GM12873 (cell line): Measurements from ENCODE around the gene B3GALT6.

Experiments
- TF ChIP-seq, protein P1 (sequence below): IDR thresholded peaks from 2 replicates; pipeline ENCODE4 v1.5.1; 2012; ENCODE audit warnings: low read depth, mild to moderate bottlenecking, moderate library complexity, low read length, control low read depth; ENCODE audit not compliant: insufficient read depth; ENCODE audit errors: missing control alignments

Gene B3GALT6

DNA sequence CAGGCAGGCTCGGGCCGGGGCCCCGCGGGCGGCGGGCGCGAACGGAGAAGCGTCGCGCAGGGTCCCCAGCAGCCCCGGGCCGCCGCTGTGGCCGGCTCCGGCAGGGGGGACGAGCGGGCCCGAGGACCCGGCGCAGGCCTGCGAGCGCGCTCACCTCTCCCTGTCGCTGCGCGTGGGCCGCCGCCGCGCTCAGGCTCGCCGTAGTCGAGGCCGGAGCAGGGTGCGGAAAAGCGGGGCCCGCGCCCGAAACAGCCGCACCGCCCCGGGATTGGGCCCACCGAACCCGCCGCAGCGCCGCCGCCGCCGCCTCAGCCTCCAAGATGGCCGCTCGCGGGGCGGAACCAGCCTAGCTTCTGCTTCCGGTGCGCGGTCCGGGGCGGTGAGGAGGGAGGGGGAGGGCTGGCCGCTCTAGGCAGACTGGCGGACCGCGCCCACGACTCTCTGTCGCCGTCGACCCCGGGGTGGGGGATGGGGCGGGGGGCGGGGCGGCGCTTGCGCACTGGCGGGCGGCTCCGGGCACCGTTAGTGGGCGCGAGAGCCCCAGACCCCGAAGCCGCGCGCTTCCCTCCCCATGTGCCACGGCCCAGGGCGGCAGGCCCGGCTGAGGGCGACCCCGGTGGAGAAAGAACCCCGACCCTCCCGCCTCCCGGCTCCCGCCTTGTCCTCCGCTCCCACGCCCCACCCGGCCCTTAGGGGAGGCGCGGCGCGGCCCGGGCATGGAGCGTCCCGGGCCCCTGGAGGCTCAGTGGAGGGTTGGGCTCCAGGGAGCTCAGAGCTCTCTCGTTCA, 41.7 kb downstream of the B3GALT6 start, which contains the start of gene UBE2J2:
UBE2J2 (minus strand) TSS at position 343 of the 787 bp plus-strand sequence. CDS start 5,862 bp downstream, outside the sequence.
- TF ChIP-seq, protein P1, sequence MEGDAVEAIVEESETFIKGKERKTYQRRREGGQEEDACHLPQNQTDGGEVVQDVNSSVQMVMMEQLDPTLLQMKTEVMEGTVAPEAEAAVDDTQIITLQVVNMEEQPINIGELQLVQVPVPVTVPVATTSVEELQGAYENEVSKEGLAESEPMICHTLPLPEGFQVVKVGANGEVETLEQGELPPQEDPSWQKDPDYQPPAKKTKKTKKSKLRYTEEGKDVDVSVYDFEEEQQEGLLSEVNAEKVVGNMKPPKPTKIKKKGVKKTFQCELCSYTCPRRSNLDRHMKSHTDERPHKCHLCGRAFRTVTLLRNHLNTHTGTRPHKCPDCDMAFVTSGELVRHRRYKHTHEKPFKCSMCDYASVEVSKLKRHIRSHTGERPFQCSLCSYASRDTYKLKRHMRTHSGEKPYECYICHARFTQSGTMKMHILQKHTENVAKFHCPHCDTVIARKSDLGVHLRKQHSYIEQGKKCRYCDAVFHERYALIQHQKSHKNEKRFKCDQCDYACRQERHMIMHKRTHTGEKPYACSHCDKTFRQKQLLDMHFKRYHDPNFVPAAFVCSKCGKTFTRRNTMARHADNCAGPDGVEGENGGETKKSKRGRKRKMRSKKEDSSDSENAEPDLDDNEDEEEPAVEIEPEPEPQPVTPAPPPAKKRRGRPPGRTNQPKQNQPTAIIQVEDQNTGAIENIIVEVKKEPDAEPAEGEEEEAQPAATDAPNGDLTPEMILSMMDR = no peak

DNA sequence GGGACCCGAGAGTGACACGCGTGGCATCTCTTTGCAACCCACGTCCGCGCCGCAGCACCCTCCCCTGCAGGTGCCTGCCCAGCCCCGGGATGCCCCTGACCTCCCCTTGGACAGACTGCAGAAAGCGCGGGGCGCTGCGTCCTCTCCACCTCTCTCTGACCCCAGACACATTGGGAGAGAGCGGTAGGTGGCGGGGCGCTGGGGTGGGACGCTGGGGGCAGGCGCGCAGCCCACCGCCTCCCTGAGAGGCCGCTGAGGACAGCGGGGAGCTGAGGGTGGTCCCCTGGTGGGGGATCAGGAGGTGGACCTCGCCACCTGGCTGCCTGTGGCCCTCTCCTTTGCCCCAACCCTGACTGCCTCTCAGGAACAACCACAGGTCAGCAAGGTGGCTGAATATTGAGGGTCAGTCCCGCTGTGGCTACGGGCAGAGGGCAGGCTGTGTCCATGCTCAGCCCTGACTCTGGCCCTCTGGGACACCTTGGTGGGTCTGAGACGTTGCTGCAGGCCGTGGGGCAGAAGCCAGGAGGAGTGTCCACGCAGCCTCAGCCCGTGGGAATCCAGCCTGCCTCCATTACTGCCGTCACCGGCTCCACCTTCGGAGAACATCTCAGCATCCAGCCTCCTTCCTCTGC, 42.4 kb downstream of the B3GALT6 start:
- TF ChIP-seq, protein P1 = no peak

DNA sequence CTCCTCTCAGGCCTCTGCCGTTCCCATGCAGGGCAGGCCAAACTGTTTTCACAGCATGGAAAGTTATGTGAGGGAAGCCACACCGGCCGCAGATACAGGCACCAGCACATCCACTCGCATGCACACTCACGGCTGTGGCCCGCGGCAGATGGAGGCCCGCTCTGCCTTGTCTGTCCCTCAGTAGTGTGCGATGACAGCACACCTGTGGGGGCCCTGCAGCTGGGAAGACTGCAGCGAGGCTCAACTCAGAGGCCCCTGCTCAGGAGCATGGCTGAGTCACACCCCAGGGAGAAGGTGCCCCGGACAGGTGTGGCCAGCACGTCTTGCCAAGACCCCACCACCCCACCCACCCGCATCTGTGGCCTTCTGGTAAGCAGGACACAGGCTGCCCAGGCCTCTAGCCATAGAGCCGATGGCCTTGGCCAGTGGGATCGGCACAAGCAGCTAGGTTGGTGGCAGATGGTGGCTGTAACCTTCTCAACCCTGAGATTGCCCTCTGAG, 42.9 kb downstream of the B3GALT6 start:
- TF ChIP-seq, protein P1 = no peak

GRCh38 chr1:1275836-1276235, 43.8 kb downstream of the B3GALT6 start:
- TF ChIP-seq, protein P1 = no peak

- TF ChIP-seq, protein P1 = no peak
Measured at GRCh38 chr1:1278620-1279019, 46.6 kb downstream of the B3GALT6 start.

DNA sequence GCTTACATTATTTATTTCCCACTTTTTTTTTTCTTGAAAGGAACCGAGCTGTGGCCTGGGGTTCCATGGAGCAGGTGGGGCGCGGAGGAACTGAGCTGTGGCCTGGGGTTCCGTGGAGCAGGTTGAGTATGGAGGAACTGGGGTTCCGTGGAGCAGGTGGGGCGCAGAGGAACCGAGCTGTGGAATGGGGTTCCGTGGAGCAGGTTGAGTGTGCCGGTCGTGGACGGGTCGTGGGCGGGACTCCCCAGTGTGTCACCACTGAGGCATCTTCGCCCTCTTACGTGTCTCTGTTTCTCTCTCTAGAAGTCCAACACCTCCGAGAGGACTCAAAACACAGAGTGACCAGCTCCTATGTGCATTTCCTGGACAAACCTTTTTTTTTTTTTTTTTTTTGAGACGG, 47.0 kb downstream of the B3GALT6 start:
- TF ChIP-seq, protein P1 = no peak

- TF ChIP-seq, protein P1 = no peak
Measured at GRCh38 chr1:1280782-1281481, 48.9 kb downstream of the B3GALT6 start.
